Stimulated activated effector memory CD8-positive, alpha-beta T cell treated with anti-CD3 and anti-CD28 coated beads, Interleukin-12 subunit alpha, Interleukin-12 subunit beta, amount 100 ng/mL, for 72 hours (primary cell): ENCODE measurements around the gene ARAP2.

ENCODE experiments used
- ATAC-seq: fragments of 150-1000 bp; cut with Tn5 transposase; 2 replicates; pipeline ENCODE4 v1.10.0; 2021
- DNase-seq, 2 donors: peaks; one replicate each; pipeline ENCODE4 v3.0.0; 2021 to 2022; ENCODE audit warnings: low spot score in 2 of 2
- H3K27ac Mint-ChIP-seq: one replicate; pipeline ENCODE4 v1.8.0; 2022; ENCODE audit warnings: mild to moderate bottlenecking, mixed read lengths
- H3K36me3 Mint-ChIP-seq: one replicate; pipeline ENCODE4 v1.8.0; 2022; ENCODE audit warnings: mild to moderate bottlenecking, mixed read lengths
- H3K4me1 Mint-ChIP-seq: one replicate; pipeline ENCODE4 v1.8.0; 2022; ENCODE audit warnings: mixed read lengths
- H3K4me3 Mint-ChIP-seq: one replicate; pipeline ENCODE4 v1.8.0; 2022; ENCODE audit warnings: mild to moderate bottlenecking, mixed read lengths
- H3K9me3 Mint-ChIP-seq: one replicate; pipeline ENCODE4 v1.8.0; 2022; ENCODE audit warnings: mixed read lengths

Gene ARAP2

DNA sequence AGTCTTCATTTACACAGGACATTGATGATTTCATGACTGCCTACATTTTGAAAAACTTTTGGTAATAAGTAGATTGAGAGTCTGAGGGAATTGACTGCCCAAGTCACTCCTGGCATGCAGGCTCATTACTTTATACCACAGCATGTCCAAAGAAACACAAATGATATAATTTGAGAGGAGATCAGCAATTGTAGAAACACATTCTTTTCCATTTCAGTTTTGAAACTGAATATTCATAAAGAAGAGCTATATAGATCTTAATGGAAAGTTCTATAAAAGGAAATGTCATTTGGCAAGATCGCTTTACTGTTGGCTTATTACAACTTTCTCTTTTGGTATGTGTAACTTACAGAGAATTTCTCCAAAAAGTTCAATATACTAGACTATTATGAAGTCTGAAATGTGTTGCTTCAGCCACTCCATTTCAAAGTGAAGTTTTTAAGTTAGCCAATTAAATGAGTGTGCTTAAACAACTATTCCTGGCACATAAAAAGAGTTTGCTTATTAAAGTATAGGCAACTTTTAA is 158.0 kb downstream of the ARAP2 start:
- peak; percentile 39 for ATAC-seq
- peaks cover 28% of the 10 kb centered on the region for H3K36me3 Mint-ChIP-seq
- peaks cover 20% of the 10 kb centered on the region for H3K4me1 Mint-ChIP-seq
- H3K4me3 Mint-ChIP-seq: no peak overlapping the region
- no peaks in the 10 kb centered on the region for H3K9me3 Mint-ChIP-seq
- H3K27ac Mint-ChIP-seq: peak overlapping the region; percentile 49
- DNase-seq: no peak

DNA sequence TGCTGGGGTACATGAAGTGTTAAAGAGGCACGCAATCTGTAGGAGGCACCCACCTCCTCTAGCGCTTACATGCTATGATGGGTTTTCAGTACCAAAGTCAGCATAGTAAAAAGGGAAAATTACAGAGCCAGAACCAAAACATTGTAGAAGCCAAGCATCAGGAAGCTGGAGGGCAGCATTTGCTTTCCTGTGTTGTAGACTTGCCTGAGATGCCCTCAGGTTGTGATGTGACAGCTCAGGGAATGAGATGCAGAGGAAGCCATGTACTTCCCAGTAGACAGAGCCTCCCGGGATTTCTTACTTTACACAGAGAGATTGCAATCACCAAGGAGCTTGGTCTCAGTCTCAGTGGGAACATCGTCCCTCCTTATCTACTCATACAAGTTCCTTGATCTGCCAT is 161.5 kb downstream of the ARAP2 start:
- no peaks in the 10 kb centered on the region for H3K9me3 Mint-ChIP-seq
- ATAC-seq: no peak
- no peak overlapping the region for H3K27ac Mint-ChIP-seq
- H3K4me1 Mint-ChIP-seq: peaks cover 7% of the 10 kb centered on the region
- no peak for DNase-seq
- H3K4me3 Mint-ChIP-seq: no peak overlapping the region
- no peaks in the 10 kb centered on the region for H3K36me3 Mint-ChIP-seq

DNA sequence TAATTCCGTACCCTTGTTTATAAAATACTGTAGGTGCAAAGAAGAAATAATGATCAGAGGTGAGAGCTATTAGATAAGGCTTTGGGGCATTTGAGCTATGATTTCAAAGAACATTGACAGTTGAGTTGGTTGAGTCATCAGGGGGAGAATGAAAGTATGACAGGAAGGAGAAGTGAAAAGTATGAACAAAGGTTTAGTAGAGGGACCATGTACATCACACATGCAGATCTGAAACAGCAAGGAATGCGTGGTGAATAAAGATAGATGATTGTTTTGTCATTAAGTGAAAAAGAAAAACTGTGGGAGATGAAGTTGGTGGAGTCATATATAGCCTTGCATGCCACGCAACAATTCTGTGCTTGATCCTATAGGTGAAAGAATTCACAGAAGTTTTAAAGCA is 163.1 kb downstream of the ARAP2 start:
- peaks cover 5% of the 10 kb centered on the region for H3K4me1 Mint-ChIP-seq
- no peak overlapping the region for H3K4me3 Mint-ChIP-seq
- H3K36me3 Mint-ChIP-seq: no peaks in the 10 kb centered on the region
- ATAC-seq (peak; percentile 98), DNase-seq (no peak)
- H3K27ac Mint-ChIP-seq: no peak overlapping the region
- no peaks in the 10 kb centered on the region for H3K9me3 Mint-ChIP-seq

DNA sequence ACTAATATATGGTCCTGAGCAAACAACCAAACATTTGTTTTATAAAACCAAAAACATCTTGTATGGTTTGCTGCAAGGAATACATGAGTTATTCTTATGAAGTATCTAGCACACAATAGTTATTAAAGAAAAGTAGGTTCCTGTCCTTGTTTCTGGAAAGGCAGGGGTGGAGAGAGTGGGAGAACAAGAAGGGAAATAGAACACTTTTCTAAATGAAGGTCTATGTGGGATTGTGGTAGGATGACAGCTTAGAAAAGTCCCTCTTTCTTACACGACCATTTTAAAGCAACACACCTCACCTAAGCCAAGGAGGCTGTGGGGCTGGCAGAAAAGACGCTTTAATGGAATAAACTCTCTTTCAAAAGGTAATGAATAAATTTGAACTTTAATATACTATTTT is 164.6 kb downstream of the ARAP2 start:
- DNase-seq (no peak), ATAC-seq (no peak)
- H3K4me3 Mint-ChIP-seq: no peak overlapping the region
- no peaks in the 10 kb centered on the region for H3K36me3 Mint-ChIP-seq
- no peaks in the 10 kb centered on the region for H3K9me3 Mint-ChIP-seq
- no peak overlapping the region for H3K27ac Mint-ChIP-seq
- no peaks in the 10 kb centered on the region for H3K4me1 Mint-ChIP-seq

GRCh38 chr4:36078319-36078718 is 166.0 kb downstream of the ARAP2 start:
- Mint-ChIP-seq H3K4me3 (no peak overlapping the region), H3K9me3 (no peaks in the 10 kb centered on the region), H3K27ac (no peak overlapping the region), H3K4me1 (no peaks in the 10 kb centered on the region), H3K36me3 (peaks cover 7% of the 10 kb centered on the region)
- DNase-seq (no peak), ATAC-seq (no peak)

DNA sequence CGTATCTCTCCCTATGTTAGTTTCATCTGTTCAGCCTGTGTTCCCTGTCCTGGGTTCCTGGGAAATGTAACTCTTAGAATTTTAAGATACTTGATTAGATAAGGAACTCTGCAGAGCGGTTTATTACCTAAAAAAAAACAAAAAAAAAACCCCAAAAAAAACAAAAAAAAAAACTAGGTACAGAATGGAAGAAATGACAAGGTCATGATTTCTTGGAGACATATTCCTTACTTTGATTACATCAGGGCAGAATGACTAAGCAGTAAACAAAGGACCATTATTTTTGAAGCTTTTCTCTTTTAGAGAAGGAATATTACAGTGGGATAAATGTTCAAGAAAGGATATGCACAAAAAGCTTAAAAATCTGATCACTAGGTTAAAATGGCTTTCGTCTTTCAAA is 171.8 kb downstream of the ARAP2 start:
- no peaks in the 10 kb centered on the region for H3K4me1 Mint-ChIP-seq
- ATAC-seq (no peak), DNase-seq (no peak)
- H3K9me3 Mint-ChIP-seq: no peaks in the 10 kb centered on the region
- H3K27ac Mint-ChIP-seq: no peak overlapping the region
- peaks cover 62% of the 10 kb centered on the region for H3K36me3 Mint-ChIP-seq
- H3K4me3 Mint-ChIP-seq: no peak overlapping the region

DNA sequence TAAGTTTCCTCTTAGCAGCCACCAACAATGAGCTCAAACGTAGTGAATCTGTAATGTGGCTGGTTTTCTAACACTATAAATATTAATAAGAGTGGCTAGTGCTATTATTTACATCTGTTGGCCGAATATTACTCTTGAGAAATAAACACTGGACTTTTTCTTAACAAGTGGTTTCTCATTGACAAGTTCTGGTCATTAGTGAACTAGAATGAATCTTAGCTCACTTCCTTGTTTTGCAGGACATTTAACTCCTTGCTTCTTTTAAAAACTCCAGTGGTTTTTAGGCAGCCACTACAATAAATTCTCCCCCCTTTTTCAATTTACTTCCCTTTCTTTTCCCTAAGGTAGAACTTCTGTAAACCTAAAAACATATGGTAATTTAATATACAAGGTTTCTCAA is 177.2 kb downstream of the ARAP2 start:
- H3K9me3 Mint-ChIP-seq: no peaks in the 10 kb centered on the region
- H3K36me3 Mint-ChIP-seq: peaks cover 68% of the 10 kb centered on the region
- no peak overlapping the region for H3K27ac Mint-ChIP-seq
- no peak for DNase-seq
- no peak overlapping the region for H3K4me3 Mint-ChIP-seq
- ATAC-seq: no peak
- H3K4me1 Mint-ChIP-seq: peaks cover 10% of the 10 kb centered on the region

GRCh38 chr4:36065274-36065871 is 178.9 kb downstream of the ARAP2 start:
- peak; percentile 24 for ATAC-seq
- no peak overlapping the region for H3K4me3 Mint-ChIP-seq
- H3K4me1 Mint-ChIP-seq: peaks cover 10% of the 10 kb centered on the region
- no peak for DNase-seq
- H3K27ac Mint-ChIP-seq: peak overlapping the region; percentile 75
- peaks cover 52% of the 10 kb centered on the region for H3K36me3 Mint-ChIP-seq
- peaks cover 2% of the 10 kb centered on the region for H3K9me3 Mint-ChIP-seq

- Mint-ChIP-seq H3K4me1 (peaks cover 10% of the 10 kb centered on the region), H3K9me3 (peaks cover 2% of the 10 kb centered on the region), H3K36me3 (peaks cover 40% of the 10 kb centered on the region), H3K27ac (peak overlapping the region; percentile 75), H3K4me3 (no peak overlapping the region)
- DNase-seq (no peak), ATAC-seq (no peak)
Measured at GRCh38 chr4:36064117-36064516, 180.2 kb downstream of the ARAP2 start.

DNA sequence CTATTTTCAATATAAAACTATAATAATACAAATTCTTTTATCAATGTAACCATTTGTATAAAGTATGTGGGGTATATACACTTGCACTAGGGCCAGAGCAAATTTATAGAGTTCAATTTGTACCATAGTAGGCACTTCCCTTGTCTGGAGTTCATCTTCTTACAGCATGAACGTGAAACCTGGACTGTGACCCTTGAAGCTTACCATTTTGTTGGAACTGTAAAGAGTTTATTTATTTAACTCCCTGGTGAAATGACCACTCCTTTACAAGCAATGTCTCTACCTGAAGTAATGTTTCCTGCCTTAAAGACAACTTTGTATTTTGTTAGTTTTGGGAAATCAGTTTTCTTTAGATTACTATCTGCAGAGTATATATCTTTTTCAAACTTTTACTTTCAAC is 188.2 kb downstream of the ARAP2 start:
- no peak for ATAC-seq

GRCh38 chr4:36054694-36055422 is 189.5 kb downstream of the ARAP2 start:
- ATAC-seq (no peak), DNase-seq (no peak)
- Mint-ChIP-seq H3K4me3 (no peak overlapping the region), H3K9me3 (no peaks in the 10 kb centered on the region), H3K36me3 (no peaks in the 10 kb centered on the region), H3K4me1 (no peaks in the 10 kb centered on the region), H3K27ac (no peak overlapping the region)

More for the DNA sequence above, 188.2 kb downstream of the ARAP2 start:
- no peaks in the 10 kb centered on the region for H3K36me3 Mint-ChIP-seq
- no peaks in the 10 kb centered on the region for H3K9me3 Mint-ChIP-seq
- no peak overlapping the region for H3K4me3 Mint-ChIP-seq
- H3K4me1 Mint-ChIP-seq: no peaks in the 10 kb centered on the region
- DNase-seq: no peak
- no peak overlapping the region for H3K27ac Mint-ChIP-seq

DNA sequence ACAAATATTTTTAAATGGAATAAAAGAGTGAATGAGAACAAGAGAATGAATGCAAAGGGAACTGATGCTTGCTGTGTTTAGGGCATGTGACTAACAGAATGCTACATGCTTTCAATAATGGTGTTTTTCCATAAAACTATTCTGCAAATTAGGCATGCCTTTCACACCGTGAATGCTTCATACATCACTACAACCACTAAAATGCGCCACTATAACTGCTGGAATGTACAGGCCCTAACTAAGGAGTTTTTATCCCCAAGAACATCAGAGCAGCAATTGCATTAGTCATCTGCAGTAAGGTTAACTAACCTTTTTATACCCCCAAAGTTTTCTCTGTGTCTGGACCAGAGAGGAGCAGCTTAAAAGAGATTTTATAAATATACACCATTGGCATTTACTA is 190.4 kb downstream of the ARAP2 start:
- ATAC-seq (no peak), DNase-seq (no peak)
- Mint-ChIP-seq H3K4me3 (no peak overlapping the region), H3K27ac (no peak overlapping the region), H3K4me1 (no peaks in the 10 kb centered on the region), H3K36me3 (no peaks in the 10 kb centered on the region), H3K9me3 (no peaks in the 10 kb centered on the region)

DNA sequence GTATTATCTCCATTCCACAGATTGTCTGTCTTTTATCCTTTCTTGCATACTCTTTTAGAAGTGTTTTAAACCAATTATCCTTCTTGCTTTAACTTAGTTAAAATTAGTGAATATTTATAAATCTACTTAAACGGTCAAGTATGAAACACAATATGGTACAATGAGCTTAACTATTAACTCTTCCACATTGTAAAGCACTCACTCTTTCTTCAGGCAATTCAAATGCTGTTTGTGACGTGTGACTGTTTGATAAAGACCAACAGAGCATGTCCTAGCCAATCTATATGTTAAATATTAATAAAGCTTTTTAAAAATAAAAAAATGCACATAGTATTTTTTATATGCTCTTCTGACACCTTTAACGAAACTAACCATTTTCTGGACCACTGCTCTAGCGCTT is 192.7 kb downstream of the ARAP2 start:
- no peaks in the 10 kb centered on the region for H3K9me3 Mint-ChIP-seq
- ATAC-seq (no peak), DNase-seq (no peak)
- no peaks in the 10 kb centered on the region for H3K36me3 Mint-ChIP-seq
- no peak overlapping the region for H3K4me3 Mint-ChIP-seq
- no peaks in the 10 kb centered on the region for H3K4me1 Mint-ChIP-seq
- no peak overlapping the region for H3K27ac Mint-ChIP-seq

DNA sequence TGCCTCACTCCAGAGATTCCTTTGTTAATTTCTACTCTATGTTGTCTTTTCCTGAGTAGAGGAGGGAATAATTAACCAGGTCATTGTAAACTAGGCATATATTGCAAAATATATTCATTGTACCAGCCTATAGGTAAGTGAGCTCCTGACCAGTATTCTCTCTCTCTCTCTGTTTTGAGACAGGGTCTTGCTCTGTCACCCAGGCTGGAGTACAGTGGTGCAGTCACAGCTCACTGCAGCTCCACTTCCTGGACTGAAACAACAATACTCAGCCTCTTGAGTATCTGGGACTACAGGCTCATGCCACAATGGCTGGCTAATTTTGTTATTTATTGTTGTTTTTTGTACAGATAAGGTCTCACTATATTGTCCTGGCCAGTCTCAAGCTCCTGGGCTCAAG is 198.3 kb downstream of the ARAP2 start:
- ATAC-seq (no peak), DNase-seq (no peak)
- no peaks in the 10 kb centered on the region for H3K36me3 Mint-ChIP-seq
- H3K4me3 Mint-ChIP-seq: no peak overlapping the region
- no peaks in the 10 kb centered on the region for H3K4me1 Mint-ChIP-seq
- H3K9me3 Mint-ChIP-seq: no peaks in the 10 kb centered on the region
- H3K27ac Mint-ChIP-seq: no peak overlapping the region

DNA sequence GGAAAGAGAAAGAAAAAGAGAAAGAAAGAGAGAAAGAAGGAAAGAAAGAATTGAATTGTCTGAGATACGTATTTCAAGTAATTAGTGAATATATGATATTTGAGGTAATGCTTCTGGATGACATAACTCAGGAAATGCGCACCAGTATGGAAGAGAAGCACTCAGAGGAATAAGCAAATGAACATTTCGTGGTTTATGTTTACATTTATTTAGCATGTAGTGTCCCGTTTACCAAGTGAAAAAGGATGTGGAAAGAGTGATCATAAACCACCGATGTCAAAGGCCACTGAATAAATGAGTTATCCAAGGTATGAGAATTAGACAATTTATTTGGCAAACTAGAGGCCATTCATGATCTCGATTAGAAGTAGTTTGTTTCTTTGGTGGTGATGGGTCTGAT is 200.4 kb downstream of the ARAP2 start:
- no peak for ATAC-seq
- Mint-ChIP-seq H3K36me3 (no peaks in the 10 kb centered on the region), H3K27ac (no peak overlapping the region), H3K4me3 (no peak overlapping the region), H3K9me3 (no peaks in the 10 kb centered on the region), H3K4me1 (no peaks in the 10 kb centered on the region)
- no peak for DNase-seq

DNA sequence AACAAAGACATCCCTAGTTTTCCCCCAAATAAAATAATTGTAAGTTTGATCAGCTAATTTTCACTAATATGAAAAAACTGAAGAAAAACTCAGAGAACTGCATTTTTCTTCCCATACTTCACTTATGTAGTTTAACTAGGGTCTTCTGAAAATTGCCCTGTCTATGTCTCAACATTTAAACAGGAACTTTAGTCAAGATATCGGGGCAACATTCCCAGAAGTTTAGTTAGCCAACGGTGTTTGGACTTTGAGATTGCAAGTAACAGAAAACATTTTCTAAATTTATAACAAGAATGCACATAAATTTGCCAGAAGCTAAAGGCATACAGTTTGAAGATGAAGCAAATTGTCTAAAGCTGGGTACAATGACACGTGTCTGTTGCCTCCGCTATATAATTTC is 201.1 kb downstream of the ARAP2 start:
- H3K9me3 Mint-ChIP-seq: no peaks in the 10 kb centered on the region
- no peak overlapping the region for H3K4me3 Mint-ChIP-seq
- no peak overlapping the region for H3K27ac Mint-ChIP-seq
- ATAC-seq: no peak
- no peaks in the 10 kb centered on the region for H3K4me1 Mint-ChIP-seq
- no peaks in the 10 kb centered on the region for H3K36me3 Mint-ChIP-seq
- no peak for DNase-seq
